Mucosa of rectum (tissue), 2 donors: ENCODE results near the gene DENND1A.
A peak's percentile ranks its signal among the peaks of the same experiment; 100 is the strongest.

Experiments used
- H3K27ac ChIP-seq, 2 donors: one replicate each; pipeline ENCODE4 v1.7.0; 2013; ENCODE audit warnings: inconsistent platforms in 2 of 2, low read depth in 2 of 2, low read length in 2 of 2
- H3K27me3 ChIP-seq, 2 donors: one replicate each; pipeline ENCODE4 v1.7.0; 2013; ENCODE audit warnings: low read length in 2 of 2; ENCODE audit not compliant: control insufficient read depth in 2 of 2, insufficient read depth in 2 of 2
- H3K36me3 ChIP-seq, 2 donors: one replicate each; pipeline ENCODE4 v1.7.0; 2013; ENCODE audit warnings: low read length in 2 of 2; ENCODE audit not compliant: control insufficient read depth in 2 of 2, insufficient read depth in 2 of 2
- H3K4me1 ChIP-seq, 2 donors: one replicate each; pipeline ENCODE4 v1.7.0; 2013; ENCODE audit warnings: low read length in 2 of 2, mild to moderate bottlenecking in 1 of 2; ENCODE audit not compliant: control insufficient read depth in 2 of 2, insufficient read depth in 2 of 2
- H3K4me3 ChIP-seq, 2 donors: one replicate each; pipeline ENCODE4 v1.7.0; 2013; ENCODE audit warnings: low read length in 2 of 2
- H3K9ac ChIP-seq, 2 donors: one replicate each; pipeline ENCODE4 v1.7.0; 2013; ENCODE audit warnings: low read length in 2 of 2, low read depth in 1 of 2, mild to moderate bottlenecking in 1 of 2
- H3K9me3 ChIP-seq, 2 donors: one replicate each; pipeline ENCODE4 v1.7.0; 2013; ENCODE audit warnings: low read length in 2 of 2; ENCODE audit not compliant: control insufficient read depth in 2 of 2
- donor health status: healthy.
- donor health status: Normal muscosa, but diverticular disease.

DENND1A gene

DNA sequence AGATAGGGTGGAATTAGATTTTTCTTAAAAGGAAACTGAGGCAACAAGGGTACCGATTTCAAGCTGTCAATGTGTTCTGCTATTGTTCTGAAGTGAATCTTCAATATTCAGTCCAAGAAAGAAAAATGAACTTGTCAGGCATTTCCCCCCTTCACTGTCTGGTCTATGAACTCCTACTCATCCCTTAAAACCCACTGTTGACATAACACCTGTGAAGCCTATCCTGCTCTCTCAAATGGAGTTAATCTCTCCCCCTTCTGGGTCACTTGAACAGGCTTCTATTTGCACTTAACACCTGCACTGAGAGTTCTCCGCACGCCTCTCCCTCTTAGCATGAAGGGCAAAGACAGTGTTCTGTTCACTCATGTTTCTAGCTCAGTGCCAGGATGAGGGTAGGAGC is 429.6 kb downstream of the DENND1A start:
- Histone ChIP-seq H3K9ac (no peak overlapping the region), H3K9me3 (no peaks in the 10 kb centered on the region), H3K36me3 (no peaks in the 10 kb centered on the region), H3K4me3 (no peak overlapping the region), H3K27me3 (no peaks in the 10 kb centered on the region), H3K27ac (no peak overlapping the region), H3K4me1 (no peaks in the 10 kb centered on the region)

- H3K9ac ChIP-seq: no peak overlapping the region
- no peak overlapping the region for H3K4me3 ChIP-seq
- H3K27ac ChIP-seq: no peak overlapping the region
- no peaks in the 10 kb centered on the region for H3K36me3 ChIP-seq
- H3K4me1 ChIP-seq: no peaks in the 10 kb centered on the region
- no peaks in the 10 kb centered on the region for H3K9me3 ChIP-seq
- no peaks in the 10 kb centered on the region for H3K27me3 ChIP-seq
These were observed 432.1 kb downstream of the DENND1A start for GRCh38 chr9:123497830-123498229.

GRCh38 chr9:123495731-123496130 is 434.2 kb downstream of the DENND1A start:
- no peaks in the 10 kb centered on the region for H3K27me3 ChIP-seq
- H3K27ac ChIP-seq: no peak overlapping the region
- no peaks in the 10 kb centered on the region for H3K36me3 ChIP-seq
- H3K9me3 ChIP-seq: no peaks in the 10 kb centered on the region
- H3K4me1 ChIP-seq: no peaks in the 10 kb centered on the region
- no peak overlapping the region for H3K9ac ChIP-seq
- no peak overlapping the region for H3K4me3 ChIP-seq

DNA sequence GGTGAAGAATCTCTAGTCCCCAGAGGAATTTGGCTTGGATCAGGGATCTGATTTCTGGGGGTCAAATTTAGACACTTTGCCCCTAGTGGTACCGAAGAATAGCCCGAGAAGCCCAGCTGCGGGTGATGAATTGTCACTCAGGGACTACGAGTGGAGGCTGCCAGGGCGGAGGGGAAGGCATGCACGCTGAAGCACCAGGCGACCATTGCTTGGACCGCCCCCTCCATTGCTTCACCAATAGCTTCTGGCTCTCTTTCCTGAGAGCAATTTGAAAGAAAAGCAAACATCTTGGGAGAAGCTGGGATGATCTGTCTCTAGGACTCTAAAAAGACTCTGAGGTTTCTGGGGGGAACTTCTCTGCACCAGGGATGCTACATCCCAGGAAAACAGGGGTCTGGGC is 436.3 kb downstream of the DENND1A start:
- Histone ChIP-seq H3K9ac (no peak overlapping the region), H3K27me3 (no peaks in the 10 kb centered on the region), H3K4me3 (no peak overlapping the region), H3K9me3 (no peaks in the 10 kb centered on the region), H3K36me3 (no peaks in the 10 kb centered on the region), H3K27ac (no peak overlapping the region), H3K4me1 (no peaks in the 10 kb centered on the region)

GRCh38 chr9:123490688-123491087 is 439.2 kb downstream of the DENND1A start:
- H3K36me3 ChIP-seq: no peaks in the 10 kb centered on the region
- H3K4me3 ChIP-seq: no peak overlapping the region
- H3K4me1 ChIP-seq: peaks cover 5 to 9% of the 10 kb centered on the region in 2 donors
- H3K9ac ChIP-seq: no peak overlapping the region
- H3K9me3 ChIP-seq: no peaks in the 10 kb centered on the region
- H3K27me3 ChIP-seq: no peaks in the 10 kb centered on the region
- H3K27ac ChIP-seq: no peak overlapping the region

DNA sequence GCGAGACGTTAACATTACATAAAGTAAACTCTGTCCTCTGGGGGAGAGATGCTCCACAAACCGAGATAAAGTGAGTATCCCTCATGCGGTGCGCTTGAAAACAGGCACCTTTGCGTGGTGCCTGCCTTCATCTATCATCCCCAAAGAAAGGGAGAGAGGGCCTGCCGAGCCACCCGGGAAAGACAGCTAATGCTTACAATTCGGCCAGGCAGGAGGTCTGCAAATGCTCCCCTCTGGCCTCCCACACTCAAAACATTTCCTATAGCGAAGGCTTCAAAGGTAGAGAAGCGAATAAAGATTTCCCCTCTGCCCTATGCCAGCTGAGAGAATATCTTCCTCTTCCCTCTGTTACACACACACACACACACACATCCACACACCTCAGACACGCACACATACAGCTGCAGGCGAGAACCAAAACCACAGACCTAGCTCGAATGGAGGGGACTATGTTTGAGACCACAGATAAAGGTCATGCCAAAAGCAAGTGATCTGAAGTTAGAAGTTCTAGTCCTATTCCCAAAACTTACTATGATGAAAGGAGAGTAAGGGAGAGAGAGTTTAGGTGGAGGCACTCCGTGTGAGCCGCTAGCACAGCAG is 441.1 kb downstream of the DENND1A start:
- Histone ChIP-seq H3K4me3 (no peak overlapping the region), H3K27me3 (no peaks in the 10 kb centered on the region), H3K9ac (no peak overlapping the region), H3K36me3 (no peaks in the 10 kb centered on the region), H3K27ac (no peak overlapping the region), H3K4me1 (peaks cover 22 to 27% of the 10 kb centered on the region in 2 donors), H3K9me3 (no peaks in the 10 kb centered on the region)

- Histone ChIP-seq H3K27me3 (no peaks in the 10 kb centered on the region), H3K27ac (no peak overlapping the region), H3K4me3 (no peak overlapping the region)
These were observed 441.9 kb downstream of the DENND1A start for GRCh38 chr9:123487944-123488548.

GRCh38 chr9:123486431-123486830 is 443.5 kb downstream of the DENND1A start:
- no peak overlapping the region for H3K9ac ChIP-seq
- H3K27me3 ChIP-seq: no peaks in the 10 kb centered on the region
- no peaks in the 10 kb centered on the region for H3K9me3 ChIP-seq
- H3K36me3 ChIP-seq: no peaks in the 10 kb centered on the region
- no peak overlapping the region for H3K27ac ChIP-seq
- no peak overlapping the region for H3K4me3 ChIP-seq
- peaks cover 32 to 42% of the 10 kb centered on the region in 2 donors for H3K4me1 ChIP-seq

More at GRCh38 chr9:123487944-123488548, 441.9 kb downstream of the DENND1A start:
- Histone ChIP-seq H3K36me3 (no peaks in the 10 kb centered on the region), H3K9me3 (no peaks in the 10 kb centered on the region), H3K9ac (no peak overlapping the region), H3K4me1 (peaks cover 28 to 34% of the 10 kb centered on the region in 2 donors)

- H3K9ac ChIP-seq: peak overlapping the region in 1 of 2 donors; percentile 1
- peak overlapping the region; percentile 57 to 61 for H3K27ac ChIP-seq
- H3K9me3 ChIP-seq: no peaks in the 10 kb centered on the region
- H3K36me3 ChIP-seq: no peaks in the 10 kb centered on the region
- H3K27me3 ChIP-seq: no peaks in the 10 kb centered on the region
- peaks cover 35 to 47% of the 10 kb centered on the region in 2 donors for H3K4me1 ChIP-seq
- H3K4me3 ChIP-seq: peak overlapping the region; percentile 18 to 33
These were observed 444.7 kb downstream of the DENND1A start for GRCh38 chr9:123485216-123485615.

DNA sequence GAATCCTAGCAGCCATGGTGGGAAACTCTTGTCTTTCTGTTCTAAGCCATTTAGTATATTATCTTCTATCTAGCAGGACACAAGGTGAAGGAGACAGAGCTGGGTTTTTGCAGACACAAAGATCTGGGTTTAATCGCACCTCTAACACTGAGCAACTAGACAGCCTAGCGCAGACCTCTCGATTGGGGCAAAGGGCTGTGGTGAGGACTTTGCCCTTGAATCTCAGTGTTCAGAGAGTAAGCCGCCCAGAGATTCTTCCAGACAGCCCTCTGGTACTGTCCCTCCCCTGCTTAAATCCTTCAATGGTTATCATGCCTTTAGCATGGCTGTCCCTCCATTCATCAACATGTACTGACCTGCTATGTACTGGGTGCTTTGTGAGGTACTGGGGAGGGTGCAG is 445.8 kb downstream of the DENND1A start:
- H3K4me3 ChIP-seq: peak overlapping the region in 1 of 2 donors; percentile 37
- no peaks in the 10 kb centered on the region for H3K9me3 ChIP-seq
- H3K9ac ChIP-seq: no peak overlapping the region
- H3K27ac ChIP-seq: peak overlapping the region; percentile 57 to 61
- no peaks in the 10 kb centered on the region for H3K36me3 ChIP-seq
- H3K27me3 ChIP-seq: no peaks in the 10 kb centered on the region
- H3K4me1 ChIP-seq: peaks cover 37 to 50% of the 10 kb centered on the region in 2 donors
